Astrocyte of the cerebellum (primary cell): ENCODE data around the gene PDE4DIP.
"Not testable (repeated sequence)": the region's sequence is repeated elsewhere in the genome, so short reads cannot be mapped to it uniquely, and the experiment has no call there.

ENCODE experiments used
- DNase-seq: peaks from one replicate; pipeline ENCODE4 v3.0.0-alpha.2; 2011; ENCODE audit warnings: low read depth
- H3K4me3 ChIP-seq: 2 replicates; pipeline ENCODE4 v1.5.1; 2011; ENCODE audit warnings: mild to moderate bottlenecking, low read depth, low read length, moderate library complexity
- in situ Hi-C: cut with HindIII; loops from 2 replicates; pipeline ENCODE4 v1.10.0; 2017; ENCODE audit warnings: low sequenced_read_pairs

PDE4DIP gene

DNA sequence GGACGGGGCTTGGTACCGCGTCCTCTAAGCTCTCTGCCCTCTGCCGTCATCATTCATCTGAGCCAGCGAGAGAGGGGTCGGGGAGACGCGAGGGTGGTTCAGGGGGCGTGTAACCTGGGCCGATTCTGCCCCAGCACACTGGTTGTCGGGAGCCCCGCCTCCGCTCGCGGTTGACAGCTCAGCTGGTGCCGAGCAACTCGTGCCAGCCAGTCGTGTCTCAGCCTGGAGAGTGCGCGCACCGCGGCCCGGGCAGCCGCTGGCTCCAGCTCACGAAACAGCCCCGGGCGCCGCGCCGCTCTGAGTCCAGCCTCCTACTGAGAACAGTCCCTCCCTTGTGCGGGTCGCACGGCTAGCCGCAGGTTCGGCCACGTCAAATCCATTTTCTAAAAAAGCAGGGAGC, at the start of gene PDE4DIP:
Gene PDE4DIP (plus strand): TSS at position 209 of the 400 bp plus-strand sequence. CDS start 347 bp downstream, outside the sequence.
- DNase-seq, in situ Hi-C loops, H3K4me3 ChIP-seq: not testable (repeated sequence)

GRCh38 chr1:148808268-148808928, 35.8 kb upstream of the PDE4DIP start:
- in situ Hi-C loops, DNase-seq: not testable (repeated sequence)

GRCh38 chr1:148808929-148809283, 35.3 kb upstream of the PDE4DIP start:
- in situ Hi-C loops, DNase-seq, H3K4me3 ChIP-seq: not testable (repeated sequence)

More at GRCh38 chr1:148808268-148808928, 35.8 kb upstream of the PDE4DIP start:
- not testable (repeated sequence) for H3K4me3 ChIP-seq

DNA sequence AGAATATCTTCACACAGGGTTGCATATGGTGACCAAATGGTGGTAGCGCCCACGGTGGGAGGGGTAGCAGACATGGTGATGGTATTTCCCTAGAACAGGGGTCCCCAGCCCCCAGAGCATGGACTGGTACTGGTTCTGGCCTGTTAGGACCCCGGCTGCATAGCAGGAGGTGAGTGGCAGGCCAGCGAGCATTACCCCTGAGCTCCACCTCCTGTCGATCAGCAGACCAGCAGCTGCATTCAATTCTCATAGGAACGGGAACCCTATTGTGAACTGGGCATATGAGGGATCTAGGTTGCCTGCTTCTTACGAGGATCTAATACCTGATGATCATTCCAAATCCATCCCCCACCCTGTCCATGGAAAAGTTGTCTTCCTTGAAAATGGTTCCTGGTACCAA, 22.0 kb upstream of the PDE4DIP start:
- in situ Hi-C loops, H3K4me3 ChIP-seq, DNase-seq: not testable (repeated sequence)

DNA sequence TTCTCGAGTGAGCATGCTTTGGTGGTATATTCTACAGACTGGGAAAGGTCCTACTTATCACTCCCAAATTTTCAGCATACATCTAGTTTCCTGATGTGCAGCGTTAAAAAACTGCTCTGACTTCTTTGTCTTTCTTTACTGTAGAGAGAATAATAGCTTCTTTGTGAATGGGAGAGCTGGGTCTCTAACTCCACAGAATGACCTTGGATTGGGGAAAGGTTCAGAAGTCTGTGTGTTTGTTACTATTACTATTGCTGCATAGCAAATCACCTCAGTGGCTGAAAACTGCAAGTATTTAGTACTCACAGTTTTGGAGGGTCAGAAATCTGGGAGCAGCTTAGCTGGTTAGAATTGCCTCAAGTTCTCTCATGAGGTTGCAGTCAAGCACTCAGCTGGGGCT, 20.4 kb upstream of the PDE4DIP start:
- in situ Hi-C loops = not testable (repeated sequence)

GRCh38 chr1:148825029-148825428, 19.2 kb upstream of the PDE4DIP start:
- in situ Hi-C loops, DNase-seq, H3K4me3 ChIP-seq: not testable (repeated sequence)

More for the DNA sequence above, 20.4 kb upstream of the PDE4DIP start:
- not testable (repeated sequence) for DNase-seq, H3K4me3 ChIP-seq

DNA sequence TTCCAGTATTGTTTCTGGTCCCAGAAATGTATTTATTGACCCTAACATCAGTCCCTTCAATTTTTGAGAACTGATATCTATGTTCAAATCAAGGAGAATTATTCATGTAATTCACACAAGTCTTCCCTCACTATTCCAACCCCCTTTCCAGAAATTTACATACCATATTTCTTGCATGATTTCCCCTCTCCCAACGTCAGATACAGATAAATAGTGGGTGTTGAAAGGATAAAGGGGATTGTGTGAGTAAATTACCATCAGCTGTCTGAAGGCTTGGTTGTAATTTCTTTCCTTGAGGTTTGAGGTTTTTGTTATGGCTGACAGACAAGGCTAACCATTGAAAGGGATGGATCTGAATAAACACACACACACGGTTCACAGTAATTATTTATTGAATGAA, 15.7 kb upstream of the PDE4DIP start:
- in situ Hi-C loops, H3K4me3 ChIP-seq, DNase-seq: not testable (repeated sequence)

DNA sequence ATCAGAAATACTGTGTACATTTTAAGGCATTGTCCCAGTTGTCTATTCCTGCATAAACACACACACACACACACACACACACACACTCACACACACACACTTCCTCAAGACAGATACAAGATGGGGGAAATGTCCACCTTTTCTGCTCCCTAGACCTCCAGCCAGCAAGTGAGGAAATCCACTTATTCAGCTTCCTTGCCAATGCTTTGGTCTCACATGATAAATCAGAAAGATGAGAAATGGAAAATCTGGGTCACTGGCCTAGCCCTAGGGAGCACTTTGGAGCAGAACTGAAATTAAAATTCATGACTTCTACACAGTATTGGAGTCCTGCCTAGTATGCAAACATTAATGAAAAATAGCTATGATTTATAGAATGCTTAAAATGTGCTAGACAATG, 15.3 kb upstream of the PDE4DIP start:
- in situ Hi-C loops, DNase-seq, H3K4me3 ChIP-seq: not testable (repeated sequence)

- in situ Hi-C loops, H3K4me3 ChIP-seq, DNase-seq: not testable (repeated sequence)
Measured at GRCh38 chr1:148829365-148829764, 14.9 kb upstream of the PDE4DIP start.

DNA sequence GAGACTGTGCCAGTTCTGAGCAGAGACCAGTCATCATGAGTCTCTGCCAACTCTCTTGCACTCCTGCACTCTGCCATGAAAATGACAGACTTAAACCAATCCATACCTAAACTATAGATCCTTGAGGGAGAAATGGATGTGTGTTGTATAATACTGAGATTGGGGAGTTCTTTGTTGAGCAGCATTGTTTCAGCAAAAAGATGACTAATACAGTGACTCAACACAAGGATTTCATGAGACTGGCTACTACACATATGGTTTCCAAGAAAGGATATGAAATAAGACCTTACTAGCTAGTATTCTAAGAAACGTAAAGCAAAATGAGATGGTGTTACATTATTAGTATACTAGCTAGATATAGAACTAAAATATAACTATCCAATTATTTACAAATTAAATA, 3.0 kb upstream of the PDE4DIP start:
- DNase-seq, H3K4me3 ChIP-seq, in situ Hi-C loops: not testable (repeated sequence)

GRCh38 chr1:148844651-148845050, 423 bp downstream of the PDE4DIP start:
- DNase-seq, in situ Hi-C loops, H3K4me3 ChIP-seq: not testable (repeated sequence)

- H3K4me3 ChIP-seq, in situ Hi-C loops, DNase-seq: not testable (repeated sequence)
Measured at GRCh38 chr1:148845068-148845467, 840 bp downstream of the PDE4DIP start.

- DNase-seq, H3K4me3 ChIP-seq, in situ Hi-C loops: not testable (repeated sequence)
Measured at GRCh38 chr1:148850347-148850746, 6.1 kb downstream of the PDE4DIP start.

- DNase-seq, in situ Hi-C loops, H3K4me3 ChIP-seq: not testable (repeated sequence)
Measured at GRCh38 chr1:148850840-148851239, 6.6 kb downstream of the PDE4DIP start.

DNA sequence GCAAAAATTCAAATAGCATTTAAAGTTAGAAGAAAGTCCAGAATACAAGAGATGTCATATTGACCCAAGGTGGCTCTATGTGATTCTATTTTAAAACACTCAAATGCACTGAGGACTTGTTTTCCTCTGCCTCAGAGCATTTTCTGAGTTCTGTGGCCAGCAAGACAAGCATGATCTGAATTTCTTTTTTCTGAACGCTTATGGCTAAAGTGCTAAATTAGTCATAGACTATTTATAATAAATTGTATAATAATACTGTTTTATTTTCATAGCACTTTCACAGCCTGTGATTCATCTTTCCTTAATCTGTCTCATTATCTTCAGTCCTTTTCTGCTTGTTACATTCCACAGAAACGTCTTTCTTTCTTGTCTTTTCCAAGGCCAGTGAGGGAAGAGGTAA, 7.5 kb downstream of the PDE4DIP start:
- in situ Hi-C loops, H3K4me3 ChIP-seq, DNase-seq: not testable (repeated sequence)

DNA sequence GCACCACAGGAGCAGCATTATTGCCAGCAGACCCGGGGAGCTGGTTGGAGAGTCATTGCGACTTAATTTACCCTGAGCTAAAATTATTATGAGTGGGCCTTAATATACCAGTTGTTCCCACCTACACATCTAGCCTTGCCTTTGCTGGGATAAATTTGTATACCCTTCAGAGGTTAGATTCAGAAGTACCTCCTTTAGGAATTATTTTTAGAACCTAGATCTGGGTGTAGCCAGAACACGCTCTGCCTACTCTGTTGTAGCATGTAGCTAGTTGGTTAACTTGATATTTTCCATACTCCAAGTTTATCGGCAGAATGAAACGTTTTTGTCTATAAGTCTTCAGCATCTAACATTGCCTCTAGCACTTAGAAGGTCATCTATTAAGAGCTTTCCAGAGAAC, 9.1 kb downstream of the PDE4DIP start:
- H3K4me3 ChIP-seq, DNase-seq, in situ Hi-C loops: not testable (repeated sequence)

DNA sequence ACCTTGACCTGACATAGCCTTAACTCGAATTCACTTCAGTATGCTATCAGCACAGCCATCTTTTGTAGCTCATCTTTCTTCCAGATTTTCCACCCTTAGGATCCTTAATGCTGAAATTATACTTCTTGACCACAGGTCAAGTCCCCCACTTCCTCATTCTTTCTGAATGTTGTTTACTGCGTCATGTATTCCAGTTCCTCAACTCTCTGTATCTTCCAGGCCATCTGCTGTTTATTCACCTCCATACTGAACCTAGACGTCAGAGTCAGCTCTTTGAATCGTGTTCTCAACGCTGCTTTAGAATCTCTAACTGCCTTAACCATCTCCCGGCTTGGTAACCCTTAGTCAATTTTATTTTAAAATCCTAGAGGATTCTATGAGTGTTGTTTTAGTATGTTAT, 9.8 kb downstream of the PDE4DIP start:
- not testable (repeated sequence) for H3K4me3 ChIP-seq

DNA sequence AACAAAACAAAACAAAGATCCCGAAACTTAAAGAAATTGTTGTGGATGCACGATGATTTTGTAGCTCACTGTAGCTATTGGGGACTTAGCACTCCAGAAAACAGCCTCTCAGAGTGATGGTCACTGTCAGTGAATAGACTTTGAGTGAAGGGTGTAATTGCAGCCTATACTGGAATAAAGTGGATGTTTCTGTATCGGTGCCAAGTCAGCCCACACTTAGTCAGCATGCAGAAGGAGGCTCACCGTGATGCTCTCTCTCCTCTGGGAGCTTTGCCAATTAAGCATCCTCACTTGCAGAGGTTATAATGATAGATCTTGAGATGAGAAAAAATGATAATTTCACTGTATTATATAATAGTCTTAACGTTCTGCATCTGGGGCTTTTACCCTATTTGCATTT, 11.1 kb downstream of the PDE4DIP start:
- in situ Hi-C loops, DNase-seq, H3K4me3 ChIP-seq: not testable (repeated sequence)

More for the DNA sequence above, 9.8 kb downstream of the PDE4DIP start:
- DNase-seq, in situ Hi-C loops: not testable (repeated sequence)

GRCh38 chr1:148860049-148860448, 15.8 kb downstream of the PDE4DIP start:
- H3K4me3 ChIP-seq, DNase-seq, in situ Hi-C loops: not testable (repeated sequence)
